Stomach (tissue), 4 donors: ENCODE results near the gene SLFNL1.

Source experiments
- CTCF ChIP-seq, 7 experiments: fragments of 450-650 bp in 4 of 7; fragments of 200-600 bp in 3 of 7; sonication (generic) in 3 of 7; IDR thresholded peaks; one replicate each; pipeline ENCODE4 v1.5.1; 2016 to 2019; ENCODE audit warnings: antibody characterized with exemption in 7 of 7, control low read depth in 2 of 7, mild to moderate bottlenecking in 1 of 7
- EP300 ChIP-seq: sonication (generic); formaldehyde crosslinking; IDR thresholded peaks from one replicate; pipeline ENCODE4 v1.6.1; 2017; ENCODE audit warnings: antibody characterized with exemption
- POLR2A ChIP-seq, 4 donors: fragments of 450-650 bp; IDR thresholded peaks; one replicate each; pipeline ENCODE4 v1.6.1; 2016; ENCODE audit warnings: antibody characterized with exemption in 4 of 4, control low read depth in 2 of 4, mild to moderate bottlenecking in 1 of 4, moderate library complexity in 1 of 4
- POLR2AphosphoS5 ChIP-seq, 3 donors: sonication (generic); formaldehyde crosslinking; IDR thresholded peaks; one replicate each; pipeline ENCODE4 v1.6.1; 2016; ENCODE audit warnings: antibody characterized with exemption in 3 of 3

GRCh38 chr1:40966417-40966816 lies 55.1 kb downstream of the SLFNL1 start:
- no peak for TF ChIP-seq CTCF (IDR thresholded peaks at IDR 0.05)
- TF ChIP-seq POLR2A (IDR thresholded peaks at IDR 0.05) = no peak
- no peak for TF ChIP-seq EP300
- TF ChIP-seq POLR2AphosphoS5 (IDR thresholded peaks at IDR 0.05) = no peak
